CD1c-positive myeloid dendritic cell (primary cell): Measurements from ENCODE around the gene ECT2.
"Not testable (repeated sequence)": the region's sequence is repeated elsewhere in the genome, so short reads cannot be mapped to it uniquely, and the experiment has no call there.

Experiments used
- DNase-seq: peaks from one replicate; pipeline ENCODE4 v3.0.0-alpha.2; 2016; ENCODE audit errors: extremely low spot score

The ECT2 gene

GRCh38 chr3:172859041-172859440, 108.5 kb downstream of the ECT2 start:
- no peak for DNase-seq

DNA sequence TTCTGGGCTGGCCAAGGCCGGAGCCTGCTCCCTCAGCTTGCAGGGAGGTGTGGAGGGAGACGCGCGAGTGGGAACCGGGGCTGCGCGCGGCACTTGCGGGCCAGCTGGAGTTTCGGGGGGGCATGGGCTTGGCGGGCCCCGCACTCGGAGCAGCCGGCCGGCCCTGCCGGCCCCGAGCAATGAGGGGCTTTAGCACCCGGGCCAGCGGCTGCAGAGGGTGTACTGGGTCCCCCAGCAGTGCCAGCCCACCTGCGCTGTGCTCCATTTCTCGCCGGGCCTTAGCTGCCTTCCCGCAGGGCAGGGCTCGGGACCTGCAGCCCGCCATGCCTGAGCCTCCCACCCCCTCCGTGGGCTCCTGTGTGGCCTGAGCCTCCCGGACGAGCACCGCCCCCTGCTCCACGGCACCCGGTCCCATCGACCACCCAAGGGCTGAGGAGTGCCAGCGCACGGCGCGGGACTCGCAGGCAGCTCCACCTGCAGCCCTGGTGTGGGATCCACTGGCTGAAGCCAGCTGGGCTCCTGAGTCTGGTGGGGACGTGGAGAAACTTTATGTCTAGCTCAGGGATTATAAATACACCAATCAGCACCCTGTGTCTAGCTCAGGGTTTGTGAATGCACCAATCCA, 116.3 kb downstream of the ECT2 start:
- not testable (repeated sequence) for DNase-seq

- no peak for DNase-seq
These were observed 118.2 kb downstream of the ECT2 start for GRCh38 chr3:172868582-172869200.

GRCh38 chr3:172869368-172869771, 118.8 kb downstream of the ECT2 start:
- DNase-seq = no peak

GRCh38 chr3:172869784-172870518, 119.4 kb downstream of the ECT2 start:
- no peak for DNase-seq
